CD4-positive, CD25-positive, alpha-beta regulatory T cell (primary cell): ENCODE results near the gene CALM1. TPM values are rescaled to one million over a fixed set of nuclear protein-coding genes. Genes with fewer than 3 reads are reported as not detected.

Experiments used
- ATAC-seq, 2 donors: fragments of 150-1000 bp; cut with Tn5 transposase; one replicate each; pipeline ENCODE4 v1.10.0; 2021; ENCODE audit warnings: low read depth in 2 of 2, moderate number of reproducible peaks in 2 of 2, moderate library complexity in 1 of 2
- DNase-seq, 3 donors: peaks; one replicate each; pipeline versions ENCODE4 v3.0.0 to v3.0.0-alpha.2; 2012 to 2022; ENCODE audit warnings: mixed read lengths in 1 of 3
- H3K27ac ChIP-seq: one replicate; pipeline ENCODE4 v1.7.0; 2013; ENCODE audit warnings: mild to moderate bottlenecking, low read length; ENCODE audit not compliant: insufficient read depth, poor library complexity, severe bottlenecking
- H3K27me3 ChIP-seq: one replicate; pipeline ENCODE4 v1.7.0; 2013; ENCODE audit warnings: low read length; ENCODE audit not compliant: control insufficient read depth, insufficient read depth
- H3K36me3 ChIP-seq: one replicate; pipeline ENCODE4 v1.7.0; 2013; ENCODE audit warnings: mild to moderate bottlenecking, low read length, moderate library complexity; ENCODE audit not compliant: control insufficient read depth, insufficient read depth
- H3K4me1 ChIP-seq: 2 replicates; pipeline ENCODE4 v1.7.0; 2013; ENCODE audit warnings: mild to moderate bottlenecking, low read length; ENCODE audit not compliant: insufficient read depth, control insufficient read depth, poor library complexity, severe bottlenecking
- H3K4me3 ChIP-seq: one replicate; pipeline ENCODE4 v1.7.0; 2013; ENCODE audit warnings: low read depth, mild to moderate bottlenecking, low read length, moderate library complexity
- H3K9me3 ChIP-seq, 2 experiments: 1 replicate in 1 of 2; 2 replicates in 1 of 2; pipeline ENCODE4 v1.7.0; 2013; ENCODE audit warnings: low read length in 2 of 2, mild to moderate bottlenecking in 1 of 2, moderate library complexity in 1 of 2; ENCODE audit not compliant: control insufficient read depth in 2 of 2
- H3K27ac Mint-ChIP-seq, 3 donors: one replicate each; pipeline ENCODE4 v1.8.0; 2020 to 2022; ENCODE audit warnings: mild to moderate bottlenecking in 3 of 3, mixed read lengths in 3 of 3, moderate library complexity in 2 of 3
- H3K27me3 Mint-ChIP-seq: one replicate; pipeline ENCODE4 v1.8.0; 2022; ENCODE audit warnings: mild to moderate bottlenecking, mixed read lengths
- H3K36me3 Mint-ChIP-seq: one replicate; pipeline ENCODE4 v1.8.0; 2020; ENCODE audit warnings: mixed read lengths
- H3K4me1 Mint-ChIP-seq, 4 donors: one replicate each; pipeline ENCODE4 v1.8.0; 2020 to 2022; ENCODE audit warnings: mixed read lengths in 4 of 4, mild to moderate bottlenecking in 1 of 4
- H3K4me3 Mint-ChIP-seq, 4 donors: one replicate each; pipeline ENCODE4 v1.8.0; 2020 to 2022; ENCODE audit warnings: mild to moderate bottlenecking in 4 of 4, mixed read lengths in 4 of 4, moderate library complexity in 3 of 4
- H3K9me3 Mint-ChIP-seq, 7 donors: one replicate each; pipeline ENCODE4 v1.8.0; 2020 to 2022; ENCODE audit warnings: mixed read lengths in 7 of 7, mild to moderate bottlenecking in 3 of 7, moderate library complexity in 2 of 7
- polyA plus RNA-seq, 4 donors: library from polyadenylated mRNA; unstranded; fragments of 300-500 nt; fragmentation: Illumina TruSeq; gene quantifications; one replicate each; pipeline ENCODE4 v1.2.3, GENCODE V29; 2021
- total RNA-seq: library from RNA; stranded (reverse); gene quantifications from one replicate; pipeline ENCODE4 v1.2.3, GENCODE V29; 2022

The CALM1 gene
- total and polyA plus RNA-seq, 5 donors from 2014 or later: 928 to 3,181 (median 2,479) TPM

GRCh38 chr14:90440592-90440991 lies 43.8 kb downstream of the CALM1 start:
- no peak for ATAC-seq
- Histone ChIP-seq H3K4me1 (no peaks in the 10 kb centered on the region), H3K27ac (no peak overlapping the region), H3K9me3 (no peaks in the 10 kb centered on the region), H3K27me3 (peaks cover 1% of the 10 kb centered on the region), H3K4me3 (no peak overlapping the region), H3K36me3 (no peaks in the 10 kb centered on the region)
- Mint-ChIP-seq H3K27me3 (peaks cover 8% of the 10 kb centered on the region), H3K4me1 (no peaks in the 10 kb centered on the region), H3K9me3 (peaks cover 0 to 3% (median 0%) of the 10 kb centered on the region in 7 donors), H3K27ac (no peak overlapping the region), H3K4me3 (no peak overlapping the region), H3K36me3 (no peaks in the 10 kb centered on the region)
- DNase-seq: no peak

GRCh38 chr14:90442388-90442787 lies 45.6 kb downstream of the CALM1 start:
- no peaks in the 10 kb centered on the region for H3K4me1 Mint-ChIP-seq
- Histone ChIP-seq H3K4me3 (no peak overlapping the region), H3K9me3 (no peaks in the 10 kb centered on the region), H3K36me3 (no peaks in the 10 kb centered on the region), H3K27me3 (peaks cover 1% of the 10 kb centered on the region), H3K27ac (no peak overlapping the region), H3K4me1 (no peaks in the 10 kb centered on the region)
- ATAC-seq (no peak), DNase-seq (no peak)
- no peaks in the 10 kb centered on the region for H3K36me3 Mint-ChIP-seq
- peaks cover 9% of the 10 kb centered on the region for H3K27me3 Mint-ChIP-seq
- H3K9me3 Mint-ChIP-seq: peaks cover 0 to 3% (median 0%) of the 10 kb centered on the region in 7 donors
- no peak overlapping the region for H3K27ac Mint-ChIP-seq
- H3K4me3 Mint-ChIP-seq: no peak overlapping the region

- H3K9me3 Mint-ChIP-seq: peaks cover 0 to 3% (median 0%) of the 10 kb centered on the region in 7 donors
These were observed 46.6 kb downstream of the CALM1 start for GRCh38 chr14:90443161-90444076.

GRCh38 chr14:90444077-90444696 lies 47.4 kb downstream of the CALM1 start:
- H3K27me3 ChIP-seq: peaks cover 1% of the 10 kb centered on the region
- Mint-ChIP-seq H3K36me3 (no peaks in the 10 kb centered on the region), H3K27ac (no peak overlapping the region), H3K27me3 (peaks cover 14% of the 10 kb centered on the region), H3K4me1 (no peaks in the 10 kb centered on the region), H3K4me3 (no peak overlapping the region), H3K9me3 (peaks cover 0 to 3% (median 0%) of the 10 kb centered on the region in 7 donors)
- no peaks in the 10 kb centered on the region for H3K36me3 ChIP-seq
- H3K4me3 ChIP-seq: no peak overlapping the region
- no peak for DNase-seq
- no peak for ATAC-seq
- H3K27ac ChIP-seq: no peak overlapping the region
- no peaks in the 10 kb centered on the region for H3K9me3 ChIP-seq
- H3K4me1 ChIP-seq: no peaks in the 10 kb centered on the region

More at GRCh38 chr14:90443161-90444076, 46.6 kb downstream of the CALM1 start:
- Mint-ChIP-seq H3K4me1 (no peaks in the 10 kb centered on the region), H3K4me3 (no peak overlapping the region), H3K27me3 (peaks cover 14% of the 10 kb centered on the region), H3K27ac (no peak overlapping the region), H3K36me3 (no peaks in the 10 kb centered on the region)
- Histone ChIP-seq H3K27ac (no peak overlapping the region), H3K4me3 (no peak overlapping the region), H3K36me3 (no peaks in the 10 kb centered on the region), H3K4me1 (no peaks in the 10 kb centered on the region), H3K9me3 (no peaks in the 10 kb centered on the region), H3K27me3 (peaks cover 1% of the 10 kb centered on the region)
- DNase-seq (no peak), ATAC-seq (no peak)

GRCh38 chr14:90445011-90445410 lies 48.2 kb downstream of the CALM1 start:
- Mint-ChIP-seq H3K9me3 (peaks cover 0 to 3% (median 0%) of the 10 kb centered on the region in 7 donors), H3K4me3 (no peak overlapping the region), H3K27me3 (peaks cover 14% of the 10 kb centered on the region), H3K27ac (no peak overlapping the region), H3K4me1 (no peaks in the 10 kb centered on the region), H3K36me3 (no peaks in the 10 kb centered on the region)
- no peak for ATAC-seq
- Histone ChIP-seq H3K27ac (no peak overlapping the region), H3K4me3 (no peak overlapping the region), H3K4me1 (no peaks in the 10 kb centered on the region), H3K36me3 (no peaks in the 10 kb centered on the region), H3K9me3 (no peaks in the 10 kb centered on the region), H3K27me3 (peaks cover 1% of the 10 kb centered on the region)
- no peak for DNase-seq

- H3K27me3 Mint-ChIP-seq: peaks cover 14% of the 10 kb centered on the region
- Histone ChIP-seq H3K4me1 (no peaks in the 10 kb centered on the region), H3K4me3 (no peak overlapping the region), H3K36me3 (no peaks in the 10 kb centered on the region), H3K27ac (no peak overlapping the region), H3K9me3 (no peaks in the 10 kb centered on the region), H3K27me3 (peaks cover 1% of the 10 kb centered on the region)
- no peak for DNase-seq
- H3K27ac Mint-ChIP-seq: no peak overlapping the region
- H3K4me1 Mint-ChIP-seq: no peaks in the 10 kb centered on the region
- no peak for ATAC-seq
- H3K9me3 Mint-ChIP-seq: peaks cover 0 to 2% (median 0%) of the 10 kb centered on the region in 7 donors
- no peak overlapping the region for H3K4me3 Mint-ChIP-seq
- H3K36me3 Mint-ChIP-seq: no peaks in the 10 kb centered on the region
These were observed 49.6 kb downstream of the CALM1 start for GRCh38 chr14:90446405-90446804.

GRCh38 chr14:90447720-90448497 lies 51.1 kb downstream of the CALM1 start:
- no peak overlapping the region for H3K27ac ChIP-seq
- H3K4me3 Mint-ChIP-seq: no peak overlapping the region
- H3K27ac Mint-ChIP-seq: no peak overlapping the region
- no peaks in the 10 kb centered on the region for H3K4me1 ChIP-seq
- peaks cover 0 to 4% (median 0%) of the 10 kb centered on the region in 4 donors for H3K4me1 Mint-ChIP-seq
- H3K27me3 ChIP-seq: no peaks in the 10 kb centered on the region
- DNase-seq (peak in 1 of 3 donors; percentile 11), ATAC-seq (no peak)
- H3K27me3 Mint-ChIP-seq: peaks cover 10% of the 10 kb centered on the region
- no peaks in the 10 kb centered on the region for H3K9me3 ChIP-seq
- no peaks in the 10 kb centered on the region for H3K36me3 ChIP-seq
- H3K9me3 Mint-ChIP-seq: peaks cover 0 to 2% (median 0%) of the 10 kb centered on the region in 7 donors
- H3K4me3 ChIP-seq: no peak overlapping the region
- no peaks in the 10 kb centered on the region for H3K36me3 Mint-ChIP-seq
